ENCODE measurements around the gene LHFPL3. TPM values are rescaled to one million over a fixed set of nuclear protein-coding genes. Genes with fewer than 3 reads are reported as not detected.

LHFPL3 gene
- total RNA-seq, 6 experiments from 2014 or later: not detected

DNA sequence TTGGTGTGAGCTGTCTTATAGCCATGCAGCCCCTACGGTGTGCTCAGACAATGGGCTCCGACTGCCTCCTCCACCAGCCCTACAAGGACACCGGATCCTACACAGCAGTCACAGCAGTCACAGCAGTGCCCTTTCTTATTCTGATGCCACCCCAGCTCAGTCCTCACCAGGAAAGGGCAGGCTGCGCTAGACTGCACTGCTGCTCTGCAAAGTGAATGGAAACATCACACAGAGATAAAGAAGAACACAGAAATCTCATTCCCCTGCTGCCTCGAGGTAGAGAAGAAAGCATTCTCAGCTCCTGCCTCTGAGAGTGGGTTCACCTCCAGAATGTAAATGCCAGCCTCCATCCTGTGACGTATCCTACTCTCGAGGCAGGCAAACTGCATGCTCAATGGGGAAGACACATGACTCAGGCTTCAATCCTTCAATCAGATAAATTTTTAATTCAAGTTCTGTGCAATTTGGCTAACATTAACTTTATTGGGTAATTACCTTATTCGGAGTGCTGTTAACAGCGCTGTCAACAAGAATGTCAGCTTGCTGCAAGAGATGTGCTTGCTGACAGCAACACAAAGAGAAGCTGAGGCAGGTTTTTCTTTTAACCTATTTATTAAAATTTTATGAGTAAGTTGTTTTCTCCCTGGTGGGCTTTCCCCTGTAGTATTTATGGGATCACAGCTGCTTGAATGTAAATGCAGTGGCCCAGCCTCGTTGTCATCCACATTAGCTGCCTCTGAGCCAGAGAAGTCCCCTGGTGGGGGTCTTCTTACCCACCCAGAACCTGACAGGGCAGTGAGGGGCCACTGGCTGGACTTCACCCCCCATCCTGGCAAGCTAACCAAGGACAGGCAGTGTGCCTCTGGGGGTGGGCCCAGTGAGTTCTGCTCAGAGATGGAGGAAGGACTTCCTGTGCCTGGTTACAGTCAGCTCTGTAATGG, 444.3 kb downstream of the LHFPL3 start:
- Histone ChIP-seq H3K36me3 (no peaks in the 10 kb centered on the region), H3K4me1 (no peaks in the 10 kb centered on the region), H3K9me3 (no peaks in the 10 kb centered on the region), H3K27ac (no peak overlapping the region), H3K27me3 (no peaks in the 10 kb centered on the region), H3K4me3 (no peak overlapping the region)
- WGBS (ENCODE audit: insufficient coverage, low coverage, low lambda C conversion rate, missing lambda C conversion rate): 26% methylated on average over 10 of the region's 10 CpGs
- ATAC-seq (no peak), DNase-seq (no peak)
- no peak for TF ChIP-seq POLR2A (IDR thresholded peaks at IDR 0.05)
- TF ChIP-seq, protein P1, sequence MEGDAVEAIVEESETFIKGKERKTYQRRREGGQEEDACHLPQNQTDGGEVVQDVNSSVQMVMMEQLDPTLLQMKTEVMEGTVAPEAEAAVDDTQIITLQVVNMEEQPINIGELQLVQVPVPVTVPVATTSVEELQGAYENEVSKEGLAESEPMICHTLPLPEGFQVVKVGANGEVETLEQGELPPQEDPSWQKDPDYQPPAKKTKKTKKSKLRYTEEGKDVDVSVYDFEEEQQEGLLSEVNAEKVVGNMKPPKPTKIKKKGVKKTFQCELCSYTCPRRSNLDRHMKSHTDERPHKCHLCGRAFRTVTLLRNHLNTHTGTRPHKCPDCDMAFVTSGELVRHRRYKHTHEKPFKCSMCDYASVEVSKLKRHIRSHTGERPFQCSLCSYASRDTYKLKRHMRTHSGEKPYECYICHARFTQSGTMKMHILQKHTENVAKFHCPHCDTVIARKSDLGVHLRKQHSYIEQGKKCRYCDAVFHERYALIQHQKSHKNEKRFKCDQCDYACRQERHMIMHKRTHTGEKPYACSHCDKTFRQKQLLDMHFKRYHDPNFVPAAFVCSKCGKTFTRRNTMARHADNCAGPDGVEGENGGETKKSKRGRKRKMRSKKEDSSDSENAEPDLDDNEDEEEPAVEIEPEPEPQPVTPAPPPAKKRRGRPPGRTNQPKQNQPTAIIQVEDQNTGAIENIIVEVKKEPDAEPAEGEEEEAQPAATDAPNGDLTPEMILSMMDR (IDR thresholded peaks at IDR 0.05): no peak
- intact Hi-C loops (cut with DNase I): no loop called here

DNA sequence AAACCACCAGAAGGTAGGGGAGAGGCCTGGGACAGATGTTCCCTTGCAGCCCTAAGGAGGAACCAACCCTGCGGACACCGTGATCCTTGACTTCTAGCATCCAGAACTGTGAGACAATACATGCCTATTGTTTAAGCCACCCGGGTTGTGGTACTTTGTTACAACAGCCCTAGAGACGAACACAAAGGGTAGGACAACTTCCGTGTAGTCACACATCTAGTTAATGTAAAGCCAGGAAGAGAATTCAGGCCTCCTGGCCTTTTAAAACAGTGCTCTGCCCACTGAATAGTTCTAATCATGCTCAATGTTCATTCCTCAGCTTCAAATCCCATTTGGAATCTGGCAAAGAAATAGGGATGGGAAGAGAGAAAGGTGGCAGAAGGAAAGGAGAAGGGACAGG, 445.4 kb downstream of the LHFPL3 start:
- H3K4me3 ChIP-seq: no peak overlapping the region
- no peak overlapping the region for H3K27ac ChIP-seq
- no peaks in the 10 kb centered on the region for H3K9me3 ChIP-seq
- TF ChIP-seq POLR2A (IDR thresholded peaks at IDR 0.05): no peak
- TF ChIP-seq, protein P1 (IDR thresholded peaks at IDR 0.05): no peak
- no peaks in the 10 kb centered on the region for H3K36me3 ChIP-seq
- H3K4me1 ChIP-seq: no peaks in the 10 kb centered on the region
- H3K27me3 ChIP-seq: no peaks in the 10 kb centered on the region
- WGBS (ENCODE audit: insufficient coverage, low coverage, low lambda C conversion rate, missing lambda C conversion rate): 0% methylated on average over 1 of the region's 5 CpGs
- ATAC-seq: no peak
- intact Hi-C loops (cut with DNase I): no loop called here
- DNase-seq: no peak

GRCh38 chr7:104775531-104775930, 447.1 kb downstream of the LHFPL3 start:
- no peaks in the 10 kb centered on the region for H3K36me3 ChIP-seq
- H3K27me3 ChIP-seq: no peaks in the 10 kb centered on the region
- intact Hi-C loops (cut with DNase I): no loop called here
- H3K27ac ChIP-seq: no peak overlapping the region
- ATAC-seq (no peak), DNase-seq (no peak)
- no peak for TF ChIP-seq POLR2A (IDR thresholded peaks at IDR 0.05)
- TF ChIP-seq, protein P1 (IDR thresholded peaks at IDR 0.05): no peak
- no peaks in the 10 kb centered on the region for H3K9me3 ChIP-seq
- no peaks in the 10 kb centered on the region for H3K4me1 ChIP-seq
- no peak overlapping the region for H3K4me3 ChIP-seq

GRCh38 chr7:104777301-104777800, 448.9 kb downstream of the LHFPL3 start:
- 33% methylated on average over 2 of the region's 3 CpGs for WGBS (ENCODE audit: insufficient coverage, low coverage, low lambda C conversion rate, missing lambda C conversion rate)
- intact Hi-C loops (cut with DNase I): no loop called here
- no peaks in the 10 kb centered on the region for H3K27me3 ChIP-seq
- DNase-seq (no peak), ATAC-seq (no peak)
- H3K27ac ChIP-seq: no peak overlapping the region
- H3K36me3 ChIP-seq: no peaks in the 10 kb centered on the region
- no peaks in the 10 kb centered on the region for H3K9me3 ChIP-seq
- no peak overlapping the region for H3K4me3 ChIP-seq
- TF ChIP-seq, protein P1 (IDR thresholded peaks at IDR 0.05): no peak
- no peak for TF ChIP-seq POLR2A (IDR thresholded peaks at IDR 0.05)
- H3K4me1 ChIP-seq: no peaks in the 10 kb centered on the region

Data from right lobe of liver (tissue), 6 donors.